DMS114 treated with DMSO at 0.1 percent for 48 hours (cell line): ENCODE measurements around the gene NTM.

Experiments used
- DNase-seq: peaks from one replicate; lab custom pipeline; 2025; ENCODE audit not compliant: unreplicated experiment; lab: John Stamatoyannopoulos, UW

Gene NTM

GRCh38 chr11:131696690-131697089, 326.3 kb downstream of the NTM start:
- DNase-seq, result no peak

- DNase-seq, result no peak
Measured at GRCh38 chr11:131703311-131703710, 332.9 kb downstream of the NTM start.

GRCh38 chr11:131704682-131705081, 334.3 kb downstream of the NTM start:
- no peak for DNase-seq

GRCh38 chr11:131710511-131710910, 340.1 kb downstream of the NTM start:
- DNase-seq, result no peak

- DNase-seq, result no peak
Measured at GRCh38 chr11:131712897-131713296, 342.5 kb downstream of the NTM start.

- no peak for DNase-seq
Measured at GRCh38 chr11:131713529-131714134, 343.2 kb downstream of the NTM start.

- DNase-seq, result no peak
Measured at GRCh38 chr11:131717616-131718015, 347.2 kb downstream of the NTM start.

GRCh38 chr11:131723088-131723487, 352.7 kb downstream of the NTM start:
- no peak for DNase-seq

- no peak for DNase-seq
Measured at GRCh38 chr11:131724436-131724975, 354.1 kb downstream of the NTM start.

- no peak for DNase-seq
Measured at GRCh38 chr11:131734871-131735270, 364.5 kb downstream of the NTM start.

GRCh38 chr11:131737357-131737756, 366.9 kb downstream of the NTM start:
- DNase-seq, result no peak

GRCh38 chr11:131739243-131739882, 368.9 kb downstream of the NTM start:
- no peak for DNase-seq

GRCh38 chr11:131744847-131745246, 374.4 kb downstream of the NTM start:
- DNase-seq, result no peak

- DNase-seq, result no peak
Measured at GRCh38 chr11:131745405-131745804, 375.0 kb downstream of the NTM start.

- no peak for DNase-seq
Measured at GRCh38 chr11:131746201-131746600, 375.8 kb downstream of the NTM start.

GRCh38 chr11:131748151-131749050, 378.0 kb downstream of the NTM start:
- peak; percentile 8 for DNase-seq

- no peak for DNase-seq
Measured at GRCh38 chr11:131749101-131749500, 378.7 kb downstream of the NTM start.

GRCh38 chr11:131750152-131750551, 379.7 kb downstream of the NTM start:
- DNase-seq, result no peak

- no peak for DNase-seq
Measured at GRCh38 chr11:131750692-131751091, 380.3 kb downstream of the NTM start.

- DNase-seq, result no peak
Measured at GRCh38 chr11:131754671-131755070, 384.3 kb downstream of the NTM start.

GRCh38 chr11:131756479-131757110, 386.2 kb downstream of the NTM start:
- DNase-seq, result no peak
